Measurements from ENCODE around the gene PARP12.

DNA sequence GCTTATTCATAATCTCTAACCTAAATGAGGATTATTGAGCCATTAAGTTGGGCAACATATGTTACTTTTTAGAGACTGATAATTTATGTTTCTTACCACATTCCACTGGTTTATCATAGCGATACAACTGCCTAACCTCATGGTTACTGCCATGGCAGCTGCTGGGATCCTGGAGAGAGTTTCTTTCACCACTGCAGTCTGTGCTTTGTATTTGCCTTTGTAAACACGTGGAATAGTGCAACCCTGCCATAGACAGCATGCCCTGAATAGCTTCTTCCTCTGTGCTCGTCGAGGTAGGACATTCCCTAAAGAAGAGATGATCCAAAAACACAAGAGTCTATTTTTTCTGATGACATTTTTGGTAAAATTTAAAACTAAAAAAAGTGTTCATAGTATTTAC lies 33.7 kb upstream of the PARP12 start:
- TF ChIP-seq ZNF207 (IDR thresholded peaks at IDR 0.05; ENCODE audit: borderline replicate concordance): no peak
- no peak for TF ChIP-seq TCF7 (IDR thresholded peaks at IDR 0.05; ENCODE audit: borderline replicate concordance)
- TF ChIP-seq POLR2A (IDR thresholded peaks at IDR 0.05; ENCODE audit: low read depth, low read length): no peak
- no peak for TF ChIP-seq SP1 (IDR thresholded peaks at IDR 0.05; ENCODE audit: low read depth, low read length)
- no peak for TF ChIP-seq ZNF274 (IDR thresholded peaks at IDR 0.05; ENCODE audit: insufficient read depth, insufficient read length)
- no peak for TF ChIP-seq ZNF622 (IDR thresholded peaks at IDR 0.05)
- no peak for TF ChIP-seq SIN3A (IDR thresholded peaks at IDR 0.05; ENCODE audit: low read depth, low read length)
- TF ChIP-seq MXI1 (IDR thresholded peaks at IDR 0.05; ENCODE audit: low read depth, low read length): no peak
- no peak for TF ChIP-seq JUNB (IDR thresholded peaks at IDR 0.05)
- TF ChIP-seq ASH2L (IDR thresholded peaks at IDR 0.05; ENCODE audit: borderline replicate concordance, low read depth): no peak
- TF ChIP-seq, protein P1, sequence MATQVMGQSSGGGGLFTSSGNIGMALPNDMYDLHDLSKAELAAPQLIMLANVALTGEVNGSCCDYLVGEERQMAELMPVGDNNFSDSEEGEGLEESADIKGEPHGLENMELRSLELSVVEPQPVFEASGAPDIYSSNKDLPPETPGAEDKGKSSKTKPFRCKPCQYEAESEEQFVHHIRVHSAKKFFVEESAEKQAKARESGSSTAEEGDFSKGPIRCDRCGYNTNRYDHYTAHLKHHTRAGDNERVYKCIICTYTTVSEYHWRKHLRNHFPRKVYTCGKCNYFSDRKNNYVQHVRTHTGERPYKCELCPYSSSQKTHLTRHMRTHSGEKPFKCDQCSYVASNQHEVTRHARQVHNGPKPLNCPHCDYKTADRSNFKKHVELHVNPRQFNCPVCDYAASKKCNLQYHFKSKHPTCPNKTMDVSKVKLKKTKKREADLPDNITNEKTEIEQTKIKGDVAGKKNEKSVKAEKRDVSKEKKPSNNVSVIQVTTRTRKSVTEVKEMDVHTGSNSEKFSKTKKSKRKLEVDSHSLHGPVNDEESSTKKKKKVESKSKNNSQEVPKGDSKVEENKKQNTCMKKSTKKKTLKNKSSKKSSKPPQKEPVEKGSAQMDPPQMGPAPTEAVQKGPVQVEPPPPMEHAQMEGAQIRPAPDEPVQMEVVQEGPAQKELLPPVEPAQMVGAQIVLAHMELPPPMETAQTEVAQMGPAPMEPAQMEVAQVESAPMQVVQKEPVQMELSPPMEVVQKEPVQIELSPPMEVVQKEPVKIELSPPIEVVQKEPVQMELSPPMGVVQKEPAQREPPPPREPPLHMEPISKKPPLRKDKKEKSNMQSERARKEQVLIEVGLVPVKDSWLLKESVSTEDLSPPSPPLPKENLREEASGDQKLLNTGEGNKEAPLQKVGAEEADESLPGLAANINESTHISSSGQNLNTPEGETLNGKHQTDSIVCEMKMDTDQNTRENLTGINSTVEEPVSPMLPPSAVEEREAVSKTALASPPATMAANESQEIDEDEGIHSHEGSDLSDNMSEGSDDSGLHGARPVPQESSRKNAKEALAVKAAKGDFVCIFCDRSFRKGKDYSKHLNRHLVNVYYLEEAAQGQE (IDR thresholded peaks at IDR 0.05; ENCODE audit: low read depth, low read length): no peak
- no peak for TF ChIP-seq RAD21 (IDR thresholded peaks at IDR 0.05; ENCODE audit: insufficient read depth, low read depth, low read length)
